SU-DHL-6 (cell line): Measurements from ENCODE around the gene DNAJC27.

ENCODE experiments used
- H2AFZ ChIP-seq: fragments of 200-600 bp; sonication (generic); 2 replicates; pipeline ENCODE4 v1.6.1; 2014; ENCODE audit warnings: low read depth, mild to moderate bottlenecking, moderate library complexity, mixed read lengths, antibody characterized with exemption, low read length; ENCODE audit not compliant: severe bottlenecking
- H3F3A ChIP-seq: fragments of 200-600 bp; shearing (Covaris generic); 2 replicates; pipeline ENCODE4 v1.6.0; 2016; ENCODE audit warnings: antibody characterized with exemption, mild to moderate bottlenecking; ENCODE audit not compliant: insufficient read depth
- H3K27ac ChIP-seq: fragments of 200-600 bp; sonication (generic); 2 replicates; pipeline ENCODE4 v1.5.1; 2016; ENCODE audit warnings: low read depth, mild to moderate bottlenecking, low read length, moderate library complexity, mixed read lengths
- H3K27me3 ChIP-seq: fragments of 200-600 bp; sonication (generic), shearing (Covaris generic); 2 replicates; pipeline ENCODE4 v1.6.0; 2014; ENCODE audit warnings: mild to moderate bottlenecking, low read length
- H3K36me3 ChIP-seq: fragments of 200-600 bp; sonication (generic); 2 replicates; pipeline ENCODE4 v1.6.1; 2014; ENCODE audit warnings: mild to moderate bottlenecking, low read length, mixed read lengths
- H3K4me2 ChIP-seq: fragments of 300-600, 200-600 bp; shearing (Covaris generic), sonication (generic); 2 replicates; pipeline ENCODE4 v1.6.0; 2014; ENCODE audit warnings: low read length, low read depth, mild to moderate bottlenecking; ENCODE audit not compliant: poor library complexity, severe bottlenecking
- H3K4me3 ChIP-seq: fragments of 200-600 bp; sonication (generic); 2 replicates; pipeline ENCODE4 v1.5.1; 2014; ENCODE audit warnings: antibody characterized with exemption, low read length, mild to moderate bottlenecking, mixed read lengths; ENCODE audit not compliant: insufficient read depth, poor library complexity, severe bottlenecking
- H3K79me2 ChIP-seq: fragments of 200-600 bp; sonication (generic); 2 replicates; pipeline ENCODE4 v1.6.1; 2014; ENCODE audit warnings: mild to moderate bottlenecking, low read length, moderate library complexity; ENCODE audit not compliant: insufficient read depth
- H3K9ac ChIP-seq: fragments of 200-600 bp; sonication (generic); 2 replicates; pipeline ENCODE4 v1.7.0; 2014; ENCODE audit warnings: mild to moderate bottlenecking, low read length
- H3K9me2 ChIP-seq: fragments of 200-600 bp; sonication (generic); replicated peaks from 2 replicates; pipeline ENCODE4 v1.6.1; 2014; ENCODE audit warnings: low read length; ENCODE audit not compliant: insufficient read depth
- H3K9me3 ChIP-seq: fragments of 200-600 bp; sonication (generic); 2 replicates; pipeline ENCODE4 v1.6.1; 2014; ENCODE audit warnings: low read length, mixed read lengths; ENCODE audit not compliant: insufficient read depth
- H4K20me1 ChIP-seq: fragments of 200-600 bp; sonication (generic); 2 replicates; pipeline ENCODE4 v1.6.1; 2014; ENCODE audit warnings: low read depth, mild to moderate bottlenecking, antibody characterized with exemption, low read length, moderate library complexity, mixed read lengths
- CTCF ChIP-seq: fragments of 200-600 bp; sonication (generic); IDR thresholded peaks from one replicate; pipeline ENCODE4 v1.5.1; 2017; ENCODE audit warnings: antibody characterized with exemption, mild to moderate bottlenecking, low read length, moderate library complexity; ENCODE audit not compliant: insufficient read depth, poor library complexity, severe bottlenecking
- EZH2phosphoT487 ChIP-seq: fragments of 200-600 bp; sonication (generic), shearing (Covaris generic); conservative IDR thresholded peaks from 2 replicates; pipeline ENCODE4 v1.6.1; 2018; ENCODE audit warnings: mild to moderate bottlenecking, antibody characterized with exemption, low read length, moderate library complexity, mixed read lengths

Gene DNAJC27

GRCh38 chr2:24993406-24994145 lies 21.8 kb upstream of the DNAJC27 start:
- no peaks in the 10 kb centered on the region for H3K27me3 ChIP-seq
- TF ChIP-seq CTCF (no peak), EZH2phosphoT487 (no peak)
- H3K27ac ChIP-seq = no peak overlapping the region
- H3K4me2 ChIP-seq = no peak overlapping the region
- no peak overlapping the region for H2AFZ ChIP-seq
- H3K4me3 ChIP-seq = no peak overlapping the region
- H3K79me2 ChIP-seq = no peaks in the 10 kb centered on the region
- H3K36me3 ChIP-seq = no peaks in the 10 kb centered on the region
- H3K9me3 ChIP-seq = no peaks in the 10 kb centered on the region
- H3K9me2 ChIP-seq = no peaks in the 10 kb centered on the region
- no peaks in the 10 kb centered on the region for H3F3A ChIP-seq
- no peak overlapping the region for H3K9ac ChIP-seq
- H4K20me1 ChIP-seq = no peaks in the 10 kb centered on the region

- H3F3A ChIP-seq = no peaks in the 10 kb centered on the region
- TF ChIP-seq EZH2phosphoT487 (no peak), CTCF (no peak)
- no peak overlapping the region for H3K9ac ChIP-seq
- no peak overlapping the region for H2AFZ ChIP-seq
- no peaks in the 10 kb centered on the region for H4K20me1 ChIP-seq
- no peaks in the 10 kb centered on the region for H3K79me2 ChIP-seq
- H3K4me3 ChIP-seq = no peak overlapping the region
- H3K9me3 ChIP-seq = no peaks in the 10 kb centered on the region
- H3K4me2 ChIP-seq = no peak overlapping the region
- no peaks in the 10 kb centered on the region for H3K36me3 ChIP-seq
- no peaks in the 10 kb centered on the region for H3K9me2 ChIP-seq
- H3K27me3 ChIP-seq = no peaks in the 10 kb centered on the region
- H3K27ac ChIP-seq = no peak overlapping the region
Observed at GRCh38 chr2:24986372-24986771, 14.6 kb upstream of the DNAJC27 start.

GRCh38 chr2:24985511-24985910 lies 13.8 kb upstream of the DNAJC27 start:
- H3K79me2 ChIP-seq = no peaks in the 10 kb centered on the region
- H3K4me3 ChIP-seq = no peak overlapping the region
- H4K20me1 ChIP-seq = no peaks in the 10 kb centered on the region
- H2AFZ ChIP-seq = no peak overlapping the region
- no peak for TF ChIP-seq CTCF
- no peak for TF ChIP-seq EZH2phosphoT487
- H3K9ac ChIP-seq = no peak overlapping the region
- no peaks in the 10 kb centered on the region for H3K9me2 ChIP-seq
- H3K27me3 ChIP-seq = no peaks in the 10 kb centered on the region
- H3K9me3 ChIP-seq = no peaks in the 10 kb centered on the region
- no peaks in the 10 kb centered on the region for H3K36me3 ChIP-seq
- H3K27ac ChIP-seq = no peak overlapping the region
- no peaks in the 10 kb centered on the region for H3F3A ChIP-seq
- no peak overlapping the region for H3K4me2 ChIP-seq
